Caco-2 (cell line): ENCODE results near the gene SP100. TPM values are rescaled to one million over a fixed set of nuclear protein-coding genes. Genes with fewer than 3 reads are reported as not detected.

ENCODE experiments used
- BruUV-seq: library from RNA; stranded (reverse); fragments of 400-500 nt; replicated peaks from 2 replicates; lab custom pipeline; 2021; lab: Mats Ljungman, UMichigan
- CTCF ChIA-PET: fragments of 300-600 bp; sonication (Branson Sonifier 250); formaldehyde crosslinking; loops from one replicate; lab custom pipeline; 2022; ENCODE audit warnings: antibody characterized with exemption; lab: Charles Lee
- POLR2A ChIA-PET: fragments of 300-600 bp; sonication (Branson Sonifier 250); formaldehyde crosslinking; loops from one replicate; lab custom pipeline; 2022; ENCODE audit warnings: antibody characterized with exemption; lab: Charles Lee
- DNase-seq, 2 experiments: peaks; one replicate each; pipeline versions ENCODE4 v3.0.0 to v3.0.0-alpha.2; 2020 to 2022
- H3K27me3 ChIP-seq: replicated peaks from 2 replicates; pipeline ENCODE4 v1.6.0; 2011; ENCODE audit warnings: low read length; ENCODE audit not compliant: control insufficient read depth, insufficient read depth
- H3K36me3 ChIP-seq: 2 replicates; pipeline ENCODE4 v1.5.1; 2011; ENCODE audit warnings: low read length; ENCODE audit not compliant: control insufficient read depth, insufficient read depth
- H3K4me1 ChIP-seq: fragments of 250-450 bp; sonication (Bioruptor Pico); 2 replicates; pipeline ENCODE4 v1.5.1; 2020; ENCODE audit warnings: mild to moderate bottlenecking
- H3K4me3 ChIP-seq: 2 replicates; pipeline ENCODE4 v1.5.1; 2011; ENCODE audit warnings: low read depth, mild to moderate bottlenecking, control low read depth, low read length
- H3K9me3 ChIP-seq: fragments of 250-450 bp; sonication (Bioruptor Pico); 2 replicates; pipeline ENCODE4 v1.5.1; 2020; ENCODE audit warnings: mild to moderate bottlenecking, moderate library complexity
- H3K27ac Mint-ChIP-seq: one replicate; pipeline ENCODE4 v1.8.0; 2022; ENCODE audit warnings: mixed read lengths; ENCODE audit not compliant: unreplicated experiment
- H3K27me3 Mint-ChIP-seq: one replicate; pipeline ENCODE4 v1.8.0; 2022; ENCODE audit warnings: mixed read lengths; ENCODE audit not compliant: insufficient read depth, unreplicated experiment
- H3K36me3 Mint-ChIP-seq: one replicate; pipeline ENCODE4 v1.8.0; 2022; ENCODE audit warnings: mild to moderate bottlenecking, mixed read lengths; ENCODE audit not compliant: insufficient read depth, unreplicated experiment
- H3K4me1 Mint-ChIP-seq: one replicate; pipeline ENCODE4 v1.8.0; 2022; ENCODE audit warnings: low read depth, mixed read lengths; ENCODE audit not compliant: unreplicated experiment
- H3K4me3 Mint-ChIP-seq: one replicate; pipeline ENCODE4 v1.8.0; 2022; ENCODE audit warnings: mild to moderate bottlenecking, moderate library complexity, mixed read lengths; ENCODE audit not compliant: unreplicated experiment
- H3K9me3 Mint-ChIP-seq: one replicate; pipeline ENCODE4 v1.8.0; 2022; ENCODE audit warnings: mixed read lengths; ENCODE audit not compliant: unreplicated experiment
- intact Hi-C: fragments of 100-400 bp; cut with micrococcal nuclease; formaldehyde crosslinking; loops from one replicate; pipeline ENCODE4 v1.10.0; 2022; ENCODE audit not compliant: unreplicated experiment
- total RNA-seq: library from RNA; stranded (reverse); gene quantifications from 2 replicates; pipeline ENCODE4 v1.2.3, GENCODE V29; 2022
- TF ChIP-seq, protein P1 (sequence below), 2 experiments: fragments of 200-600 bp in 1 of 2; IDR thresholded peaks; 1 replicate in 1 of 2; 2 replicates in 1 of 2; pipeline versions ENCODE4 v1.5.1 to v1.8.0; 2011 to 2022; ENCODE audit warnings: antibody characterized with exemption in 1 of 2, control low read depth in 1 of 2, inconsistent platforms in 1 of 2, low read depth in 1 of 2, low read length in 1 of 2, mild to moderate bottlenecking in 1 of 2, moderate library complexity in 1 of 2; ENCODE audit not compliant: insufficient read depth in 1 of 2, severe bottlenecking in 1 of 2, unreplicated experiment in 1 of 2

SP100 gene
- total RNA-seq, 1 experiment from 2014 or later = 7.8 TPM

DNA sequence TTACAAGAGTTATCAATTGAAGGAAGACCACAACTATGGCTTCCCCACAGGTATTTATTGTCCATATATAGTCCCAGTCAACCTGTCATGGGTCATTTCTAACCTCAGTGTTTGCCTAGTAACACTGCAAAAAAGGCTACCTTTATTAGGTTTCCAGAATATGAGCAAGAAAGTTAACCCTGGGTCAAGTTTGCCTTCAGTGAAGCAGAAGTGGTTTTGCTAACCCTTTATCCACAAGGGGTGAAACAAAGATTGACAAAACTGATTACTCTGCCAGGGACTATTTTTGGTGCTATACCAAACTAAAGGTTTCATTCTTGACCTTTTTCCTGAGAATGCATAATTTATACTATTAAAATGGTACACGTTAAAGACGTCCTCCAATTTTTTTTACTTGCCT, 28.8 kb downstream of the SP100 start:
- Mint-ChIP-seq H3K36me3 (peaks cover 4% of the 10 kb centered on the region), H3K27me3 (no peaks in the 10 kb centered on the region), H3K4me3 (no peak overlapping the region), H3K9me3 (no peaks in the 10 kb centered on the region), H3K4me1 (no peaks in the 10 kb centered on the region), H3K27ac (no peak overlapping the region)
- intact Hi-C loops = no loop called here
- no peaks in the 10 kb centered on the region for H3K9me3 ChIP-seq
- no peak for DNase-seq
- ChIA-PET CTCF (no interaction called here), POLR2A (no interaction called here)
- no peak overlapping the region for H3K4me3 ChIP-seq
- no peaks in the 10 kb centered on the region for H3K4me1 ChIP-seq
- BruUV-seq = no TSS peak
- no peaks in the 10 kb centered on the region for H3K27me3 ChIP-seq
- TF ChIP-seq, protein P1, sequence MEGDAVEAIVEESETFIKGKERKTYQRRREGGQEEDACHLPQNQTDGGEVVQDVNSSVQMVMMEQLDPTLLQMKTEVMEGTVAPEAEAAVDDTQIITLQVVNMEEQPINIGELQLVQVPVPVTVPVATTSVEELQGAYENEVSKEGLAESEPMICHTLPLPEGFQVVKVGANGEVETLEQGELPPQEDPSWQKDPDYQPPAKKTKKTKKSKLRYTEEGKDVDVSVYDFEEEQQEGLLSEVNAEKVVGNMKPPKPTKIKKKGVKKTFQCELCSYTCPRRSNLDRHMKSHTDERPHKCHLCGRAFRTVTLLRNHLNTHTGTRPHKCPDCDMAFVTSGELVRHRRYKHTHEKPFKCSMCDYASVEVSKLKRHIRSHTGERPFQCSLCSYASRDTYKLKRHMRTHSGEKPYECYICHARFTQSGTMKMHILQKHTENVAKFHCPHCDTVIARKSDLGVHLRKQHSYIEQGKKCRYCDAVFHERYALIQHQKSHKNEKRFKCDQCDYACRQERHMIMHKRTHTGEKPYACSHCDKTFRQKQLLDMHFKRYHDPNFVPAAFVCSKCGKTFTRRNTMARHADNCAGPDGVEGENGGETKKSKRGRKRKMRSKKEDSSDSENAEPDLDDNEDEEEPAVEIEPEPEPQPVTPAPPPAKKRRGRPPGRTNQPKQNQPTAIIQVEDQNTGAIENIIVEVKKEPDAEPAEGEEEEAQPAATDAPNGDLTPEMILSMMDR (IDR thresholded peaks at IDR 0.05; ENCODE audit: insufficient read depth in 1 of 2, low read depth in 1 of 2, low read length in 1 of 2, severe bottlenecking in 1 of 2, unreplicated experiment in 1 of 2) = no peak
- no peaks in the 10 kb centered on the region for H3K36me3 ChIP-seq

DNA sequence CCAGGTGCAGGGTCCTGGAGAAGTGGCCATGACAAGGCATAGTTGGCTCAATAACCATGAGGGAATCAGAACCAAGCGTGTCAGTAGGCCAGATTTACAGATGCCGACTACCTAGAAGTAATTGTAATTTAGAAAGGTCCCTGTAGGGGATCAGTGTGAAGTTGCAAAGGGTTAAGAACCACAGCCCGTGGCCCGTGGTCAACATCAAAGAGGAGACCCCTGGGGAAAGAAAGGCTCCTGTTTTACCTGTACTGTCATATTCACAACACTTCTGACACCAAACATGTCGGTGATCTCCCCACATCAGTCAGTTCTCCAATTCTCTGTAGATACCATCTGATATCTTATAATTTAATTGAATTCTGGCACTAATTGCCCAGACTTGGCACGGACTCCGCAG, 31.0 kb downstream of the SP100 start:
- no TSS peak for BruUV-seq
- H3K9me3 ChIP-seq = no peaks in the 10 kb centered on the region
- ChIA-PET CTCF (no interaction called here), POLR2A (no interaction called here)
- no peak for DNase-seq
- H3K36me3 Mint-ChIP-seq = peaks cover 4% of the 10 kb centered on the region
- H3K27ac Mint-ChIP-seq = no peak overlapping the region
- H3K4me3 Mint-ChIP-seq = no peak overlapping the region
- H3K4me1 ChIP-seq = no peaks in the 10 kb centered on the region
- intact Hi-C loops = no loop called here
- no peaks in the 10 kb centered on the region for H3K27me3 ChIP-seq
- no peaks in the 10 kb centered on the region for H3K9me3 Mint-ChIP-seq
- H3K27me3 Mint-ChIP-seq = no peaks in the 10 kb centered on the region
- TF ChIP-seq, protein P1 (IDR thresholded peaks at IDR 0.05; ENCODE audit: insufficient read depth in 1 of 2, low read depth in 1 of 2, low read length in 1 of 2, severe bottlenecking in 1 of 2, unreplicated experiment in 1 of 2) = no peak
- H3K4me3 ChIP-seq = no peak overlapping the region
- H3K36me3 ChIP-seq = no peaks in the 10 kb centered on the region
- no peaks in the 10 kb centered on the region for H3K4me1 Mint-ChIP-seq

DNA sequence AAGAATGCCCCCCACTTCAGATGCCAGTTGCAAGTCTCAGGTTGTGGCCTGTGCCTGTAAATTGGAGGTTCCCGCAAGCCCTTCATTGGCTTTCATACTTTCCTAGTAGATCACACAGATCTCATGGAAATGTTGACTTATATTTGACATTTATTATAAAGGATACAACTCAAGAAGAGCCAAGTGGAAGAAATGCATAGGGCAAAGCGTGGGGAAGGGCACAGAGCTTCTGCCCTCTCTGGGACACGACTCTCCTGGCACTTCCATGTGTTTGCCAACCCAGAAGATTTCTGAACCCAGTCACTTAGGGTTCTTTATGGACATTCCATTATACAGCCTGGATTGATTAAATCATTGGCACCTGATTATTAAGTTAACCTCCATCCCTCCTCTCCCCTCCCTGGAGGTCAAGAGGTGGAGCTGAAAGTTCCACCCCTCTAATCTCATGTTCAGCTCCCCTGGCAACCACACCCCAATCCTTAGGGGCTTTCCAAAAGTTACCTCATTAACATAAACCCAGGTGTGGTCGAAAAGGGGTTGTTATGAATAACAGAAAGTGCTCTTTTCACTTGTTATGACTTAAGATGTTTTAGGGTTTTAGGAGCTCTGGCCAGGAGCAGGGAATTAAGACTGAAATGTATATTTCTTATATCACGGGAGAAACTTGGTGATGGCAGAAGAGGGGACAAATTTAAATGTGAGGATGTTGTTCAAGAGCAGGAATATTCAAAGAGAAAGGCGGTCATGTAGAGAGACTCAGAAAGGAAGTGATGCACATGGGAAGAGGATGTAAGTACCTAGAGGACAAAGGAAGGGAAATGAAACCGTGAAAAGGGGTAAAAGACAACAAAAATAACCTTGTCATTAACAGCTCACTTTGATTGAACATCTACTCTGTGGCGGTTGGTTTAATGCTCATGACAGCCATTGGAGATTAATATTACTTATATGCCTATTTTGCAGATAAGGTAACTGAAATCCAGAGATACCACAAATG, 31.8 kb downstream of the SP100 start:
- no peaks in the 10 kb centered on the region for H3K9me3 ChIP-seq
- H3K4me1 ChIP-seq = no peaks in the 10 kb centered on the region
- H3K9me3 Mint-ChIP-seq = no peaks in the 10 kb centered on the region
- no peak overlapping the region for H3K4me3 Mint-ChIP-seq
- no peak for DNase-seq
- no peak overlapping the region for H3K27ac Mint-ChIP-seq
- no TSS peak for BruUV-seq
- TF ChIP-seq, protein P1 (IDR thresholded peaks at IDR 0.05; ENCODE audit: insufficient read depth in 1 of 2, low read depth in 1 of 2, low read length in 1 of 2, severe bottlenecking in 1 of 2, unreplicated experiment in 1 of 2) = no peak
- CTCF ChIA-PET = no interaction called here
- H3K36me3 ChIP-seq = no peaks in the 10 kb centered on the region
- intact Hi-C loops = no loop called here
- H3K27me3 ChIP-seq = no peaks in the 10 kb centered on the region
- POLR2A ChIA-PET = no interaction called here
- no peaks in the 10 kb centered on the region for H3K4me1 Mint-ChIP-seq
- H3K4me3 ChIP-seq = no peak overlapping the region
- H3K27me3 Mint-ChIP-seq = no peaks in the 10 kb centered on the region
- peaks cover 4% of the 10 kb centered on the region for H3K36me3 Mint-ChIP-seq
